ENCODE measurements around the gene FBXL7.

DNA sequence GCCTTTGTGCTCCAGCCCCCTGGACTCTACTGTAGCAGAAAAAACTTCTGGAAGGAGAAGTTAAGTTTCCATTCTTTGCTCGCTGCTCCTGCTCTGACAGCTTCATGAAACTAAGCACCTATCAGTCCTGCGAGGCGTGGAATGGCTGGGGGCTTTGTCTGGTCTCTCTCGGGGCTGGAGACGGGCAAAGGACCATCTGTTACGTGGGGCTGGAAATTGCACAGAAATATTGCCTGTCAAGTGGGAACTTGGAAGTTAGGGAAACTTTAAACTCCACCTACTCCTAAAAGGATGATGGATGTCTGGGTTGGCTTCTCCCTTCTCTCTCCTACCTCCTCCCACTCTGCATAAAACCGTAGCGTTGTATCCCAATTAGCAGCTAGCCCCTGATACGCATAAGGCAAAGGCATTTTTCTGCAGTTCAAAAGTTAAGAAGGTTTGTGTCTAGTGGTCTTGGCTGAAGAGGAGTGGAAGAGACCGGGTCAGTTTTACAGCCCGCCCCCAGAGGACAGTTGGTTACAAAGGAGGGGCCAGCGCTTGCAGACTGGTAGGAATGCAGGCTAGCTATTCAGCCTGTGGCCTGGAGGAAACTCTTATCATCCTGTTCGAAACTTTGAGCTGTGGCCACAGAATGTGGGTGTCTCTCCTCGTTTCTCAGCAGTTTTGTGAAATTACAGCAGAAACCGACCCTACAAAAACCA lies 1.3 kb downstream of the FBXL7 start:
- TF ChIP-seq CTCF (conservative IDR thresholded peaks at IDR 0.05) (no peak), ZFX (IDR thresholded peaks at IDR 0.05) (no peak)

All from C4-2B (cell line).